C1 segment of cervical spinal cord (tissue), 14 donors: ENCODE measurements around the gene HNRNPH2.

ENCODE experiments used
- DNase-seq, 14 donors: peaks; one replicate each; lab custom pipeline; 2025; lab: John Stamatoyannopoulos, UW

The HNRNPH2 gene

DNA sequence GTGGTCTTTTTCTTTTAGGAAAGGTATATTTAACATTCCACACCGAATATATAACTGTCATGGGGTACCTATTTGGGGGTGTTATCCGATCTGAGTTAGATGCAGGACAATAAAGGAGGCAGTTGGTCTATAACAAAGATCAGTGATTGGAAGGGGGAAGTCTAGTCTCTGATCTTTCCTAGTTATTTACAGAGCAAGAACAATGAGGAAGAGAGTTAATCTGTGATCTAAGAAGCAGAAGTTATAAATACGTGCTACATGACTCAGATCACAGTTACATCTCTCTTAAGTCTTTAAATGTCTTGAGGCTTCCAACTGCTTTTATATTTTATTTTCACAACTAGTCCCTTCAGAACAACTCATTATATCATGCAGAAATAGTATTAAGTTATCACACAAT, 44.0 kb downstream of the HNRNPH2 start:
- DNase-seq: no peak

DNA sequence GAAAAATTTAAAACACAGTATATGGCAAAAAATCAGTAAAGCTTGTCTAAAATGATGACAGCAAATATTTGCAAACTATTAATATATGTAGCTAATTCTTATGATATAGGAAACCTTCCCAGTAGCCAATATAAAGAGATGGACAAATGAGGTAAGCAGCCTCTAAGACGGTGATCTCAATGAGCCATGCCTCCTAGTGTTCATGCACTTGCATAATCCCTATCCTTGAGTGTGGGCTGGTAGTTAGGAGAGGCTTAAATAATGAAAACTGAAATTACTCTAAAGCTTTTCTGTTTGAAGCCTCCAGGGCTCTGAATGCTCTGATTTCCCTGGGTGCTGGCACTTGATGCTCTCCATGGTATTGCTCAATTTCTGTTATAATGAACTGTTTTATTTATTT, 52.6 kb downstream of the HNRNPH2 start:
- DNase-seq: no peak

- DNase-seq: peak in 1 of 14 donors; percentile 2
Observed at GRCh38 chrX:101462892-101463291, 54.9 kb downstream of the HNRNPH2 start.
